HCT116 (cell line): Measurements from ENCODE around the gene SEC16A. TPM values are rescaled to one million over a fixed set of nuclear protein-coding genes. Genes with fewer than 3 reads are reported as not detected.

Experiments used
- ATAC-seq: fragments of 200-7000 bp; cut with Tn5 transposase; 2 replicates; pipeline ENCODE4 v1.9.1; 2020; ENCODE audit warnings: mild to moderate bottlenecking, moderate library complexity
- BruUV-seq: library from RNA; stranded (reverse); fragments of 400-500 nt; replicated peaks from 2 replicates; lab custom pipeline; 2021; lab: Mats Ljungman, UMichigan
- CTCF ChIA-PET: fragments of 300-600 bp; sonication (Branson Sonifier 250); formaldehyde crosslinking; loops from one replicate; lab custom pipeline; 2021; ENCODE audit warnings: antibody characterized with exemption; lab: Charles Lee
- POLR2A ChIA-PET: fragments of 300-600, 350-600 bp; sonication (Branson Sonifier 250); formaldehyde crosslinking; loops from one replicate; lab custom pipeline; 2021; ENCODE audit warnings: antibody characterized with exemption; lab: Charles Lee
- RAD21 ChIA-PET, 2 experiments: fragments of 300-600 bp; sonication (Branson Sonifier 250); formaldehyde crosslinking; loops; one replicate each; lab custom pipeline; 2023; ENCODE audit warnings: low total read pairs in 2 of 2; ENCODE audit not compliant: uncharacterized antibody in 2 of 2, unreplicated experiment in 2 of 2, low non-redundant PET in 1 of 2; lab: Charles Lee
- DNase-seq: peaks from one replicate; pipeline ENCODE4 v3.0.0-alpha.2; 2010; ENCODE audit warnings: low read depth, low spot score
- H2AFZ ChIP-seq: fragments of 200-600 bp; shearing (Covaris generic), sonication (generic); 2 replicates; pipeline ENCODE4 v1.6.1; 2017; ENCODE audit warnings: low read depth, mixed run types, mixed read lengths, antibody characterized with exemption, low read length; ENCODE audit not compliant: poor library complexity, severe bottlenecking
- H3K27ac ChIP-seq: 2 replicates; pipeline ENCODE4 v1.5.1; 2012; ENCODE audit warnings: low read depth, low read length
- H3K27me3 ChIP-seq: fragments of 200-600 bp; sonication (generic); 2 replicates; pipeline ENCODE4 v1.6.1; 2016; ENCODE audit warnings: mixed run types, low read length, mixed read lengths; ENCODE audit not compliant: insufficient read depth
- H3K36me3 ChIP-seq, 2 experiments: fragments of 200-500 bp in 1 of 2; fragments of 200-600 bp in 1 of 2; sonication (Bioruptor generic) in 1 of 2; sonication (generic) in 1 of 2; 2 replicates each; pipeline versions ENCODE4 v1.5.1 to v1.6.1; 2014 to 2016; ENCODE audit warnings: low read length in 2 of 2, inconsistent platforms in 1 of 2, mixed read lengths in 1 of 2, mixed run types in 1 of 2; ENCODE audit not compliant: insufficient read depth in 2 of 2, control insufficient read depth in 1 of 2
- H3K4me1 ChIP-seq, 2 experiments: fragments of 200-600 bp in 1 of 2; sonication (generic) in 1 of 2; 2 replicates each; pipeline versions ENCODE4 v1.5.1 to v1.6.1; 2012 to 2017; ENCODE audit warnings: low read length in 2 of 2, inconsistent platforms in 1 of 2, mild to moderate bottlenecking in 1 of 2, mixed read lengths in 1 of 2, mixed run types in 1 of 2, moderate library complexity in 1 of 2; ENCODE audit not compliant: insufficient read depth in 2 of 2, control insufficient read depth in 1 of 2
- H3K4me2 ChIP-seq: fragments of 200-600 bp; sonication (generic); 2 replicates; pipeline ENCODE4 v1.6.1; 2017; ENCODE audit warnings: mixed run types, low read length, mixed read lengths
- H3K4me3 ChIP-seq, 2 experiments: fragments of 200-600 bp in 1 of 2; sonication (generic) in 1 of 2; replicated peaks in 1 of 2; 2 replicates each; pipeline ENCODE4 v1.5.1; 2011 to 2016; ENCODE audit warnings: low read length in 2 of 2, control low read depth in 1 of 2, low read depth in 1 of 2, mild to moderate bottlenecking in 1 of 2, mixed read lengths in 1 of 2, mixed run types in 1 of 2
- H3K79me2 ChIP-seq: fragments of 200-600 bp; sonication (generic); 2 replicates; pipeline ENCODE4 v1.6.1; 2017; ENCODE audit warnings: mild to moderate bottlenecking, mixed run types, low read length, moderate library complexity, mixed read lengths; ENCODE audit not compliant: insufficient read depth
- H3K9ac ChIP-seq: fragments of 200-600 bp; sonication (generic); 2 replicates; pipeline ENCODE4 v1.6.1; 2016; ENCODE audit warnings: low read length, mixed read lengths
- H3K9me2 ChIP-seq: fragments of 200-600 bp; sonication (generic), shearing (Covaris generic); 2 replicates; pipeline ENCODE4 v1.6.1; 2017; ENCODE audit warnings: mixed run types, mild to moderate bottlenecking, moderate library complexity; ENCODE audit not compliant: insufficient read depth
- H3K9me3 ChIP-seq, 2 experiments: fragments of 200-500 bp in 1 of 2; fragments of 200-600 bp in 1 of 2; sonication (Bioruptor generic) in 1 of 2; sonication (generic) in 1 of 2; 2 replicates each; pipeline ENCODE4 v1.6.1; 2014 to 2017; ENCODE audit warnings: low read length in 2 of 2, mixed read lengths in 2 of 2, inconsistent platforms in 1 of 2, low read depth in 1 of 2, mild to moderate bottlenecking in 1 of 2, mixed run types in 1 of 2, moderate library complexity in 1 of 2; ENCODE audit not compliant: control insufficient read depth in 1 of 2, insufficient read depth in 1 of 2
- H4K20me1 ChIP-seq: fragments of 200-600 bp; sonication (generic), shearing (Covaris generic); 2 replicates; pipeline ENCODE4 v1.6.1; 2017; ENCODE audit warnings: mixed run types, mild to moderate bottlenecking, moderate library complexity; ENCODE audit not compliant: insufficient read depth
- CBX3 ChIP-seq: IDR thresholded peaks from 2 replicates; pipeline ENCODE4 v1.6.1; 2012; ENCODE audit warnings: low read depth
- CEBPB ChIP-seq: IDR thresholded peaks from 2 replicates; pipeline ENCODE4 v1.6.1; 2012; ENCODE audit warnings: low read depth
- EGR1 ChIP-seq: IDR thresholded peaks from 2 replicates; pipeline ENCODE4 v1.6.1; 2012; ENCODE audit warnings: low read depth
- ELF1 ChIP-seq: IDR thresholded peaks from 2 replicates; pipeline ENCODE4 v1.6.1; 2012; ENCODE audit warnings: low read depth, borderline replicate concordance
- EZH2phosphoT487 ChIP-seq: fragments of 200-600 bp; IDR thresholded peaks from 2 replicates; pipeline ENCODE4 v1.6.1; 2018; ENCODE audit warnings: antibody characterized with exemption, borderline replicate concordance
- JUND ChIP-seq: IDR thresholded peaks from 2 replicates; pipeline ENCODE4 v1.6.1; 2012
- POLR2A ChIP-seq: IDR thresholded peaks from 2 replicates; pipeline ENCODE4 v1.7.0; 2011; ENCODE audit warnings: borderline replicate concordance; ENCODE audit not compliant: insufficient read depth, insufficient read length; ENCODE audit errors: extremely low read depth
- POLR2AphosphoS5 ChIP-seq: IDR thresholded peaks from 2 replicates; pipeline ENCODE4 v1.6.1; 2011; ENCODE audit warnings: mild to moderate bottlenecking, low read depth, low read length, moderate library complexity
- SP1 ChIP-seq: IDR thresholded peaks from 2 replicates; pipeline ENCODE4 v1.6.1; 2012; ENCODE audit warnings: low read depth
- SRF ChIP-seq: IDR thresholded peaks from 2 replicates; pipeline ENCODE4 v1.6.1; 2012; ENCODE audit warnings: low read depth
- YY1 ChIP-seq: IDR thresholded peaks from 2 replicates; pipeline ENCODE4 v1.6.1; 2011; ENCODE audit warnings: low read length, low read depth, moderate library complexity, mild to moderate bottlenecking; ENCODE audit not compliant: insufficient replicate concordance; ENCODE audit errors: extremely low read depth
- ZFX ChIP-seq: fragments of 450-650 bp; IDR thresholded peaks from 2 replicates; pipeline ENCODE4 v1.6.1; 2017
- intact Hi-C: fragments of 100-400 bp; cut with micrococcal nuclease; formaldehyde crosslinking; loops from 2 replicates; pipeline ENCODE4 v1.10.0; 2022
- total RNA-seq: library from RNA; stranded (reverse); gene quantifications from one replicate; pipeline ENCODE4 v1.2.1, GENCODE V29; 2021; ENCODE audit not compliant: unreplicated experiment
- TF ChIP-seq, protein P1 (sequence below): IDR thresholded peaks from 2 replicates; pipeline ENCODE4 v1.6.1; 2011; ENCODE audit warnings: mild to moderate bottlenecking, low read length, moderate library complexity; ENCODE audit not compliant: insufficient replicate concordance; ENCODE audit errors: extremely low read depth
- TF ChIP-seq, protein P2 (sequence below): IDR thresholded peaks from 2 replicates; pipeline ENCODE4 v1.6.1; 2012

SEC16A gene
- total RNA-seq, 1 experiment from 2014 or later: 49.8 TPM

DNA sequence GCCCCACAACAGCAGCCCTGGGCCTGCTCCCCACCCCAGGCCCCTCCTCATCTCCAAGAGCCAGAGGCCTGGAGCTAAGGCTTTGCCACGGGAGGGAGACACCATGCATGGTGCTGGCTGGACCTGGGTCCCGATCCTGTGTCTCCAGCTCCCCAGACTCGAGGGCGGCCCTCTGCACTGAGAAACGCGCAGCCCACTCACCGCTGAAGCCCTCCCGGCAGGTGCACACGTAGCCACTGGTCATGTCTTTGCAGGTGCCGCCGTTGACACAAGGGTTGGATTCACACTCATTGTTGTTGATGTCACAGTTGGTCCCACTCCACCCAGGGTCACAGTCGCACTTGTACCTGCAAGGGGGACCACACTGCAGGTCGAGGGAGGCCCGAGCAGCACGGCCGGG, 30.4 kb upstream of the SEC16A start:
- CTCF ChIA-PET: no interaction called here
- H3K27me3 ChIP-seq: no peaks in the 10 kb centered on the region
- ATAC-seq (no peak), DNase-seq (no peak)
- H3K9me2 ChIP-seq: no peaks in the 10 kb centered on the region
- no peaks in the 10 kb centered on the region for H3K9me3 ChIP-seq
- H3K4me3 ChIP-seq: no peak overlapping the region
- POLR2A ChIA-PET: no interaction called here
- RAD21 ChIA-PET: no interaction called here
- no TSS peak for BruUV-seq
- no peak overlapping the region for H2AFZ ChIP-seq
- H3K27ac ChIP-seq: no peak overlapping the region
- no peaks in the 10 kb centered on the region for H3K4me1 ChIP-seq
- peaks cover 9 to 26% of the 10 kb centered on the region in 2 experiments; a peak in 3 of 4 replicates for H3K36me3 ChIP-seq
- no peaks in the 10 kb centered on the region for H3K79me2 ChIP-seq
- no peak overlapping the region for H3K4me2 ChIP-seq
- no peak overlapping the region for H3K9ac ChIP-seq
- intact Hi-C loops: no loop called here
- H4K20me1 ChIP-seq: no peaks in the 10 kb centered on the region
- no peak for TF ChIP-seq EGR1
- TF ChIP-seq, protein P1, sequence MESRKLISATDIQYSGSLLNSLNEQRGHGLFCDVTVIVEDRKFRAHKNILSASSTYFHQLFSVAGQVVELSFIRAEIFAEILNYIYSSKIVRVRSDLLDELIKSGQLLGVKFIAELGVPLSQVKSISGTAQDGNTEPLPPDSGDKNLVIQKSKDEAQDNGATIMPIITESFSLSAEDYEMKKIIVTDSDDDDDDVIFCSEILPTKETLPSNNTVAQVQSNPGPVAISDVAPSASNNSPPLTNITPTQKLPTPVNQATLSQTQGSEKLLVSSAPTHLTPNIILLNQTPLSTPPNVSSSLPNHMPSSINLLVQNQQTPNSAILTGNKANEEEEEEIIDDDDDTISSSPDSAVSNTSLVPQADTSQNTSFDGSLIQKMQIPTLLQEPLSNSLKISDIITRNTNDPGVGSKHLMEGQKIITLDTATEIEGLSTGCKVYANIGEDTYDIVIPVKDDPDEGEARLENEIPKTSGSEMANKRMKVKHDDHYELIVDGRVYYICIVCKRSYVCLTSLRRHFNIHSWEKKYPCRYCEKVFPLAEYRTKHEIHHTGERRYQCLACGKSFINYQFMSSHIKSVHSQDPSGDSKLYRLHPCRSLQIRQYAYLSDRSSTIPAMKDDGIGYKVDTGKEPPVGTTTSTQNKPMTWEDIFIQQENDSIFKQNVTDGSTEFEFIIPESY: no peak
- TF ChIP-seq, protein P2, sequence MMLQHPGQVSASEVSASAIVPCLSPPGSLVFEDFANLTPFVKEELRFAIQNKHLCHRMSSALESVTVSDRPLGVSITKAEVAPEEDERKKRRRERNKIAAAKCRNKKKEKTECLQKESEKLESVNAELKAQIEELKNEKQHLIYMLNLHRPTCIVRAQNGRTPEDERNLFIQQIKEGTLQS: no peak
- no peak for TF ChIP-seq SP1
- TF ChIP-seq CBX3: no peak
- TF ChIP-seq JUND: no peak
- no peak for TF ChIP-seq POLR2A
- TF ChIP-seq EZH2phosphoT487: no peak
- no peak for TF ChIP-seq CEBPB
- TF ChIP-seq ZFX: no peak
- TF ChIP-seq ELF1: no peak
- TF ChIP-seq SRF: no peak
- TF ChIP-seq POLR2AphosphoS5: no peak
- TF ChIP-seq YY1: no peak
